Suprapubic skin (tissue), 4 donors: Measurements from ENCODE around the gene TRIM28. TPM values are rescaled to one million over a fixed set of nuclear protein-coding genes. Genes with fewer than 3 reads are reported as not detected.
"Not testable (repeated sequence)": the region's sequence is repeated elsewhere in the genome, so short reads cannot be mapped to it uniquely, and the experiment has no call there.

Experiments
- DNase-seq, 2 donors: peaks; one replicate each; pipeline ENCODE4 v3.0.0-alpha.2; 2019; ENCODE audit warnings: low spot score in 2 of 2
- H3K27ac ChIP-seq: fragments of 200-600 bp; sonication (generic); one replicate; pipeline ENCODE4 v1.5.1; 2019
- H3K27me3 ChIP-seq: fragments of 200-600 bp; sonication (generic); one replicate; pipeline ENCODE4 v1.5.1; 2019
- H3K36me3 ChIP-seq: fragments of 200-600 bp; sonication (generic); one replicate; pipeline ENCODE4 v1.5.1; 2019
- H3K4me1 ChIP-seq: fragments of 200-600 bp; sonication (generic); one replicate; pipeline ENCODE4 v1.5.1; 2019
- H3K4me3 ChIP-seq: fragments of 200-600 bp; sonication (generic); one replicate; pipeline ENCODE4 v1.5.1; 2019; ENCODE audit warnings: mild to moderate bottlenecking
- H3K9me3 ChIP-seq: fragments of 200-600 bp; sonication (generic); one replicate; pipeline ENCODE4 v1.5.1; 2019
- CTCF ChIP-seq, 2 donors: fragments of 200-600 bp in 1 of 2; fragments of 450-650 bp in 1 of 2; sonication (generic) in 1 of 2; IDR thresholded peaks; one replicate each; pipeline ENCODE4 v1.5.1; 2016 to 2019; ENCODE audit warnings: antibody characterized with exemption in 2 of 2, mild to moderate bottlenecking in 1 of 2, moderate library complexity in 1 of 2
- EP300 ChIP-seq: sonication (generic); formaldehyde crosslinking; IDR thresholded peaks from one replicate; pipeline ENCODE4 v1.6.1; 2017; ENCODE audit warnings: antibody characterized with exemption
- POLR2A ChIP-seq, 2 donors: fragments of 450-650 bp; IDR thresholded peaks; one replicate each; pipeline ENCODE4 v1.6.1; 2017; ENCODE audit warnings: antibody characterized with exemption in 2 of 2, mild to moderate bottlenecking in 2 of 2, moderate library complexity in 2 of 2
- POLR2AphosphoS5 ChIP-seq, 3 donors: sonication (generic); formaldehyde crosslinking; IDR thresholded peaks; one replicate each; pipeline ENCODE4 v1.6.1; 2017; ENCODE audit warnings: antibody characterized with exemption in 3 of 3
- WGBS: methylation state at CpG from one replicate; pipeline ENCODE4 v1.1.5; 2018; 5-methylcytosine and 5-hydroxymethylcytosine counted together
- total RNA-seq, 4 donors: library from RNA; depleted of rRNA; stranded (reverse); fragments of >200 nt; gene quantifications; one replicate each; pipeline ENCODE4 v1.1.0, GENCODE V29; 2016

TRIM28 gene
- total RNA-seq, 4 donors from 2014 or later: 334 to 395 (median 360) TPM

GRCh38 chr19:58538257-58539168 is 5.4 kb upstream of the TRIM28 start:
- peak overlapping the region; percentile 51 for H3K4me3 ChIP-seq
- no peak overlapping the region for H3K27ac ChIP-seq
- H3K4me1 ChIP-seq: peaks cover 20% of the 10 kb centered on the region
- DNase-seq: peak in 1 of 2 donors; percentile 68
- no peaks in the 10 kb centered on the region for H3K9me3 ChIP-seq
- no peaks in the 10 kb centered on the region for H3K36me3 ChIP-seq
- 3% methylated on average over 32 of the region's 55 CpGs for WGBS
- TF ChIP-seq CTCF (IDR thresholded peaks at IDR 0.05) (no peak), POLR2A (IDR thresholded peaks at IDR 0.05) (no peak), EP300 (no peak), POLR2AphosphoS5 (IDR thresholded peaks at IDR 0.05) (no peak)
- H3K27me3 ChIP-seq: peaks cover 27% of the 10 kb centered on the region

- H3K27ac ChIP-seq, DNase-seq, H3K9me3 ChIP-seq, H3K36me3 ChIP-seq, H3K4me3 ChIP-seq: not testable (repeated sequence)
- peaks cover 27% of the 10 kb centered on the region for H3K27me3 ChIP-seq
- H3K4me1 ChIP-seq: peaks cover 21% of the 10 kb centered on the region
Observed at GRCh38 chr19:58539169-58539559, 4.7 kb upstream of the TRIM28 start.

- peaks cover 46% of the 10 kb centered on the region for H3K4me1 ChIP-seq
- peak overlapping the region; percentile 93 for H3K27ac ChIP-seq
- H3K4me3 ChIP-seq: peak overlapping the region; percentile 97
- 82% methylated on average over 18 of the region's 18 CpGs for WGBS
- DNase-seq: peak in 1 of 2 donors; percentile 56
- H3K36me3 ChIP-seq, H3K9me3 ChIP-seq: not testable (repeated sequence)
- peaks cover 17% of the 10 kb centered on the region for H3K27me3 ChIP-seq
Observed at GRCh38 chr19:58542641-58543372, 1.1 kb upstream of the TRIM28 start.

- H3K27me3 ChIP-seq: peaks cover under 1% of the 10 kb centered on the region
- H3K36me3 ChIP-seq: peaks cover 28% of the 10 kb centered on the region
- H3K4me1 ChIP-seq: peaks cover 35% of the 10 kb centered on the region
- H3K4me3 ChIP-seq: peak overlapping the region; percentile 97
- peak overlapping the region; percentile 93 for H3K27ac ChIP-seq
- 0% methylated on average over 3 of the region's 92 CpGs for WGBS
- no peaks in the 10 kb centered on the region for H3K9me3 ChIP-seq
- no peak for TF ChIP-seq CTCF (IDR thresholded peaks at IDR 0.05)
- no peak for TF ChIP-seq POLR2AphosphoS5 (IDR thresholded peaks at IDR 0.05)
- no peak for TF ChIP-seq EP300
- TF ChIP-seq POLR2A (IDR thresholded peaks at IDR 0.05): no peak
- DNase-seq: peak in 1 of 2 donors; percentile 67
Observed at GRCh38 chr19:58544591-58545285, 874 bp downstream of the TRIM28 start.

- peak in 1 of 2 donors; percentile 62 for DNase-seq
- peaks cover 35% of the 10 kb centered on the region for H3K4me1 ChIP-seq
- no peaks in the 10 kb centered on the region for H3K27me3 ChIP-seq
- peak overlapping the region; percentile 97 for H3K4me3 ChIP-seq
- no peaks in the 10 kb centered on the region for H3K9me3 ChIP-seq
- peak overlapping the region; percentile 93 for H3K27ac ChIP-seq
- peaks cover 35% of the 10 kb centered on the region for H3K36me3 ChIP-seq
- WGBS: 7% methylated on average over 20 of the region's 21 CpGs
- no peak for TF ChIP-seq CTCF (IDR thresholded peaks at IDR 0.05)
- no peak for TF ChIP-seq EP300
- TF ChIP-seq POLR2A (IDR thresholded peaks at IDR 0.05): no peak
- TF ChIP-seq POLR2AphosphoS5 (IDR thresholded peaks at IDR 0.05): no peak
Observed at GRCh38 chr19:58545286-58546018, 1.6 kb downstream of the TRIM28 start.
